Stimulated activated CD4-positive, alpha-beta T cell treated with anti-CD3 and anti-CD28 coated beads, Interleukin-12 subunit alpha, Interleukin-12 subunit beta, amount 100 ng/mL, for 48 hours (primary cell): ENCODE results near the gene ECD.

Experiments used
- DNase-seq, 3 donors: peaks; one replicate each; pipeline ENCODE4 v3.0.0-alpha.2; 2020; ENCODE audit warnings: low read depth in 2 of 3, low spot score in 1 of 3

ECD gene

GRCh38 chr10:73167783-73168464 is at the start of gene ECD, which contains the start of gene FAM149B1:
Gene ECD (minus strand): TSS chr10:73168008. CDS start chr10:73163937, 4,071 bp downstream.
Gene FAM149B1 (plus strand): TSS chr10:73168119. CDS start chr10:73168340, 221 bp downstream.
- peak; percentile 88 to 91 (median 89) for DNase-seq

GRCh38 chr10:73215749-73216148 is 47.9 kb upstream of the ECD start:
- no peak for DNase-seq

- DNase-seq, result no peak
These were observed 43.5 kb upstream of the ECD start for GRCh38 chr10:73211106-73211811.

GRCh38 chr10:73210395-73211105 is 42.7 kb upstream of the ECD start:
- no peak for DNase-seq

- DNase-seq, result no peak
These were observed 41.9 kb upstream of the ECD start for GRCh38 chr10:73209705-73210104.

GRCh38 chr10:73207883-73208282 is 40.1 kb upstream of the ECD start:
- DNase-seq, result no peak

GRCh38 chr10:73206385-73206784 is 38.6 kb upstream of the ECD start:
- DNase-seq, result no peak

- DNase-seq, result no peak
These were observed 38.1 kb upstream of the ECD start for GRCh38 chr10:73205890-73206289.

GRCh38 chr10:73205081-73205480 is 37.3 kb upstream of the ECD start:
- DNase-seq, result no peak

- DNase-seq, result no peak
These were observed 22.4 kb upstream of the ECD start for GRCh38 chr10:73190188-73190587.

- no peak for DNase-seq
These were observed 18.5 kb upstream of the ECD start for GRCh38 chr10:73186266-73186665.

- no peak for DNase-seq
These were observed 16.0 kb upstream of the ECD start for GRCh38 chr10:73183667-73184281.

- no peak for DNase-seq
These were observed 14.8 kb upstream of the ECD start for GRCh38 chr10:73182568-73182967.

GRCh38 chr10:73174148-73174925 is 6.5 kb upstream of the ECD start:
- no peak for DNase-seq

- no peak for DNase-seq
These were observed 5.1 kb upstream of the ECD start for GRCh38 chr10:73172867-73173266.

GRCh38 chr10:73169320-73169719 is 1.5 kb upstream of the ECD start:
- DNase-seq, result no peak

GRCh38 chr10:73168465-73168803 is 626 bp upstream of the ECD start:
- no peak for DNase-seq

GRCh38 chr10:73167458-73167782 is 388 bp downstream of the ECD start:
- DNase-seq, result peak in 2 of 3 donors; percentile 3 to 9

- no peak for DNase-seq
These were observed 836 bp downstream of the ECD start for GRCh38 chr10:73166972-73167371.

- no peak for DNase-seq
These were observed 4.7 kb downstream of the ECD start for GRCh38 chr10:73163096-73163495.

GRCh38 chr10:73161662-73162061 is 6.1 kb downstream of the ECD start:
- DNase-seq, result no peak
